Lower leg skin (tissue), 3 donors: Measurements from ENCODE around the gene KRT83.

ENCODE experiments used
- CTCF ChIP-seq, 3 donors: fragments of 450-650 bp; IDR thresholded peaks; one replicate each; pipeline ENCODE4 v1.5.1; 2016; ENCODE audit warnings: antibody characterized with exemption in 3 of 3, mild to moderate bottlenecking in 3 of 3, moderate library complexity in 2 of 3
- POLR2A ChIP-seq, 2 donors: fragments of 450-650 bp; IDR thresholded peaks; one replicate each; pipeline ENCODE4 v1.6.1; 2016 to 2017; ENCODE audit warnings: antibody characterized with exemption in 2 of 2, mild to moderate bottlenecking in 1 of 2, moderate library complexity in 1 of 2

- TF ChIP-seq CTCF (IDR thresholded peaks at IDR 0.05): no peak
- no peak for TF ChIP-seq POLR2A (IDR thresholded peaks at IDR 0.05)
These were observed 45.5 kb downstream of the KRT83 start for GRCh38 chr12:52275686-52276085.
